ENCODE measurements around the gene SLC1A3.

The SLC1A3 gene

GRCh38 chr5:36722900-36723299 is 116.5 kb downstream of the SLC1A3 start:
- DNase-seq: no peak

GRCh38 chr5:36723912-36724311 is 117.5 kb downstream of the SLC1A3 start:
- no peak for DNase-seq

- DNase-seq: no peak
Measured at GRCh38 chr5:36724467-36725332, 118.3 kb downstream of the SLC1A3 start.

GRCh38 chr5:36726317-36726716 is 119.9 kb downstream of the SLC1A3 start:
- DNase-seq: no peak

- no peak for DNase-seq
Measured at GRCh38 chr5:36726767-36727166, 120.4 kb downstream of the SLC1A3 start.

GRCh38 chr5:36728697-36729543 is 122.5 kb downstream of the SLC1A3 start:
- peak; percentile 69 for DNase-seq

- DNase-seq: no peak
Measured at GRCh38 chr5:36730537-36731216, 124.3 kb downstream of the SLC1A3 start.

GRCh38 chr5:36733183-36733582 is 126.8 kb downstream of the SLC1A3 start:
- DNase-seq: no peak

GRCh38 chr5:36734422-36734821 is 128.0 kb downstream of the SLC1A3 start:
- peak; percentile 10 for DNase-seq

- DNase-seq: no peak
Measured at GRCh38 chr5:36735891-36736290, 129.5 kb downstream of the SLC1A3 start.

Measured in NCI-H1105 treated with DMSO at 0.1 percent for 48 hours (cell line).